Measurements from ENCODE around the gene ARHGEF39. TPM values are rescaled to one million over a fixed set of nuclear protein-coding genes. Genes with fewer than 3 reads are reported as not detected.

The ARHGEF39 gene
- total and polyA plus RNA-seq, 11 donors, result 0.11 to 1.2 (median 0.27) TPM

DNA sequence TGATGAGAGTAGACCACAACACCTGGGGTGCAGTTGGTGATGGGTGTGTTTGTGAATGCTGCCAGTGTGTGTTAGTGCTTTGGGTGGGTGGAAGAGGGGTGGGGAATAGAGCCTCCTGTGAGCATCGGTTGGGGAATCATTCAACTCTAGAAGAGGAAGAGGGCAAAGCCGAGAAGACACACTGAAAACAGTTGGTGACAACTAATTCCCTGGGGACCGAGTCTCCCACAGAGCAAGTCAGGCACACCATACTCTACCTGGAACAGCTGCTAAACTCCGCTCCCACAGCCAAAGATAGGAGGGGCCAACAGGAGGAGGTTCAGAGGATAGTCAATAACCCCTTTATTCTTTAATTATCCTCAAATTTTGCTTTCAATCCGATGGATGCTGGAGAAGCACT, 1.6 kb upstream of the ARHGEF39 start:
- WGBS, 4 donors, result 87 to 93% (median 91%) methylated on average over 5 of the region's 5 CpGs
- intact Hi-C loops (cut with DNase I), result loop anchor here in 2 of 10 donors (2.0 to 5.0 kb wide), 2 partner anchors 20 to 61 kb away; no protein-coding TSS in a partner anchor
- peaks cover 0 to 32% (median 11%) of the 10 kb centered on the region in 12 donors for H3K4me1 ChIP-seq
- H3K27ac ChIP-seq, result no peak overlapping the region
- no peaks in the 10 kb centered on the region for H3K9me3 ChIP-seq
- TF ChIP-seq POLR2A (IDR thresholded peaks at IDR 0.05), result no peak
- TF ChIP-seq, protein P1, sequence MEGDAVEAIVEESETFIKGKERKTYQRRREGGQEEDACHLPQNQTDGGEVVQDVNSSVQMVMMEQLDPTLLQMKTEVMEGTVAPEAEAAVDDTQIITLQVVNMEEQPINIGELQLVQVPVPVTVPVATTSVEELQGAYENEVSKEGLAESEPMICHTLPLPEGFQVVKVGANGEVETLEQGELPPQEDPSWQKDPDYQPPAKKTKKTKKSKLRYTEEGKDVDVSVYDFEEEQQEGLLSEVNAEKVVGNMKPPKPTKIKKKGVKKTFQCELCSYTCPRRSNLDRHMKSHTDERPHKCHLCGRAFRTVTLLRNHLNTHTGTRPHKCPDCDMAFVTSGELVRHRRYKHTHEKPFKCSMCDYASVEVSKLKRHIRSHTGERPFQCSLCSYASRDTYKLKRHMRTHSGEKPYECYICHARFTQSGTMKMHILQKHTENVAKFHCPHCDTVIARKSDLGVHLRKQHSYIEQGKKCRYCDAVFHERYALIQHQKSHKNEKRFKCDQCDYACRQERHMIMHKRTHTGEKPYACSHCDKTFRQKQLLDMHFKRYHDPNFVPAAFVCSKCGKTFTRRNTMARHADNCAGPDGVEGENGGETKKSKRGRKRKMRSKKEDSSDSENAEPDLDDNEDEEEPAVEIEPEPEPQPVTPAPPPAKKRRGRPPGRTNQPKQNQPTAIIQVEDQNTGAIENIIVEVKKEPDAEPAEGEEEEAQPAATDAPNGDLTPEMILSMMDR (IDR thresholded peaks at IDR 0.05), result no peak
- H3K36me3 ChIP-seq, result peaks cover 0 to 5% (median 2%) of the 10 kb centered on the region in 9 donors
- no peak for DNase-seq
- H3K27me3 ChIP-seq, result no peaks in the 10 kb centered on the region
- no peak overlapping the region for H3K4me3 ChIP-seq
- ATAC-seq, result no peak

DNA sequence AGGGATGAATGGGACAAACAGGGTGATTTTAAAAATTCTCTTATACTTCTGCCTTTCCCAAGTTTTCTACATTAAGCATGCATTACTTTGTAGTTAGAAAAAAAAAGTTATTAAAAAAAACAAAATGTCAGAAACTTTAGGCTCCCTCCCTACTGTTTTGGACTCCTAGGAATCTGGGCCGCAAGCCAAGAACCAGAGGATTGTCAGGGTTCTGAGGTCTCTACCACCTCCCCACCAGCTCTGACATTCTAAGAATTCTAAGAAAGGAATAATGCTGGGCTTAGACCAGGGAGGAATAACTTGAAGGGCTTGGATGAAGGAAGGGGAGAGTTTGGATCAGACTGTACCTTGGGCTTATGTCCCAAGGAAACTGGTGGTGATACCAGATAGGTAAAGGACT, 1.1 kb upstream of the ARHGEF39 start:
- ATAC-seq (no peak), DNase-seq (no peak)
- H3K9me3 ChIP-seq, result no peaks in the 10 kb centered on the region
- H3K4me1 ChIP-seq, result peaks cover 0 to 37% (median 15%) of the 10 kb centered on the region in 12 donors
- no peak overlapping the region for H3K27ac ChIP-seq
- no peaks in the 10 kb centered on the region for H3K27me3 ChIP-seq
- TF ChIP-seq, protein P1 (IDR thresholded peaks at IDR 0.05), result no peak
- no peak for TF ChIP-seq POLR2A (IDR thresholded peaks at IDR 0.05)
- WGBS, 4 donors, result 67 to 74% (median 68%) methylated on average over 1 of the region's 1 CpG
- H3K36me3 ChIP-seq, result peaks cover 0 to 10% (median 6%) of the 10 kb centered on the region in 9 donors
- intact Hi-C loops (cut with DNase I), result loop anchor here in 2 of 10 donors (2.0 to 5.0 kb wide), 2 partner anchors 21 to 61 kb away; no protein-coding TSS in a partner anchor
- no peak overlapping the region for H3K4me3 ChIP-seq

DNA sequence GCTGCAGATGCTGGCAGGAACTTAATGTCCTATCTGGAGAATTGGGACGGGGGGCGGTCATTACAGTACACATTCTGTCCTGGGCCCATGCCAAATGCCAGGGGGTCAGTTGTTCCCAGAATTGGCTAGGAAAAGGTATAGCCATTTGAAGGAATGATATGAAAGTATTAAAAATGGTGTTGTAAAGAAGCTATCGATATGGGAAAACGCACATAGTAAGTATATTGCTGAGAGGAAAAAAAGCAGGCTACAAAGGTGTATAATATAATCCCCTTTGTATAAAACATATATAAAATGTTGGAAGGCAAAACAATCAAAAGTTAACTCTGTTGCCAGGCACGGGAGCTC, 450 bp upstream of the ARHGEF39 start:
- 33 to 39% (median 36%) methylated on average over 5 of the region's 5 CpGs for WGBS, 4 donors
- TF ChIP-seq POLR2A (IDR thresholded peaks at IDR 0.05), result no peak
- TF ChIP-seq, protein P1 (IDR thresholded peaks at IDR 0.05), result no peak
- H3K36me3 ChIP-seq, result peaks cover 0 to 16% (median 12%) of the 10 kb centered on the region in 9 donors
- peaks cover 0 to 43% (median 21%) of the 10 kb centered on the region in 12 donors for H3K4me1 ChIP-seq
- no peak for DNase-seq
- H3K4me3 ChIP-seq, result peak overlapping the region; percentile 37 to 65 (median 56)
- intact Hi-C loops (cut with DNase I), result loop anchor here in 1 of 10 donors (5.0 kb wide), 1 partner anchor 62 kb away; no protein-coding TSS in a partner anchor
- H3K27ac ChIP-seq, result peak overlapping the region in 9 of 12 donors; percentile 36 to 99 (median 65)
- ATAC-seq, result no peak
- no peaks in the 10 kb centered on the region for H3K9me3 ChIP-seq
- no peaks in the 10 kb centered on the region for H3K27me3 ChIP-seq

DNA sequence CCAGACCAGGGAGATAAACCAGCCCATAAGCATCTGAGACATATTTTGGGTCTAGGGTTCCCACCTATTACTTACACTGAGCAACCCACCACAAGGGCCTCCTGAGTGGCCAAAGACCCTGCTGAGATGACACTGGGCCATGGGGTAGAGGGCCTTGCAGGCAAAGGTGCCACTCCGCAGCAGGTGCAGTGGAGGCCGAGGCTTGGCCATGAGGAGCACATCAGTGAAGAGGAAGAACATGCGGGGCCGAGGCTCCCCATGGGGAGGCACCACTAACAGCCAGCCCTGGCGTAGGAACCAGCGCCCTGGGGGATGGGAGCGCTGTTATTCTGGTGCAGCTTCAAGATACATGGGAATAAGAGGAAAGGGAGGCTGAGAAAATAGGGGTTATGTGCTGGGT, 2.6 kb downstream of the ARHGEF39 start:
- ATAC-seq (no peak), DNase-seq (no peak)
- Histone ChIP-seq H3K9me3 (no peaks in the 10 kb centered on the region), H3K27me3 (no peaks in the 10 kb centered on the region), H3K36me3 (peaks cover 0 to 22% (median 16%) of the 10 kb centered on the region in 9 donors), H3K27ac (peak overlapping the region in 6 of 12 donors; percentile 93 to 100 (median 98)), H3K4me3 (no peak overlapping the region), H3K4me1 (peaks cover 0 to 64% (median 37%) of the 10 kb centered on the region in 12 donors)
- TF ChIP-seq POLR2A (IDR thresholded peaks at IDR 0.05), result no peak
- TF ChIP-seq, protein P1 (IDR thresholded peaks at IDR 0.05), result no peak
- intact Hi-C loops (cut with DNase I), result loop anchor here in 7 of 10 donors (2.0 to 5.0 kb wide), 5 partner anchors 24 to 85 kb away; partner anchors contain the start of genes GBA2 (in 1 of the 7) and RGP1 (in 1 of the 7)
- WGBS, 4 donors, result 91 to 93% (median 92%) methylated on average over 7 of the region's 7 CpGs
